Measurements from ENCODE around the gene BICC1.

Gene BICC1

DNA sequence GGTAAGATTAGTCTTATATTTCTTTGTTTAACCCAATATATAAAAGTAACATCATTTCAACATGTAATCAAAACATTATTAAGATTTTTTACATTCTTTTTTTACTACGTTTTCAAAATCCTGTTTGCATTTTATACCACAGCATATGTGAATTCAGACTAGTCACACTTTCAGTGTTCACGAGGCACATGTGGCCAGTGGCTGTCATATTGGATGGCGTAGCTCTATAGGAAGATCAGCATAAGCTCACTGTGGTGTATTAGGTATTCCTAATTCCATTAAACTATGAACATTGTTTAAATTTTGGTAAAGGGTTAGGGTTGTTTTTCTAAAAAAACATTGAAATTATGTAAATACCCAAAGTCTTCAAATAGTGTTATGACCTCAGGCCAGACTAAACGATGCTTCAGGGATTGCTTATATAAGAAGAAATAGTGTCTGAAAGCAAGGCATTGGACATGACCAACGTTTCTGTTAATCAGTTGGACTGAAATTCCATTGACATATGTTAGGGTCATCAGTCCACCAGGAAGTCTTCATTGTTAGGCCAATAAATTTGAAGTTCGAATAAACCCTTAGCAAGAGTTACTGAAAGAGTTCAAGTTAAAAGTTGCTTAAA lies 97.0 kb downstream of the BICC1 start:
- no peak for DNase-seq

DNA sequence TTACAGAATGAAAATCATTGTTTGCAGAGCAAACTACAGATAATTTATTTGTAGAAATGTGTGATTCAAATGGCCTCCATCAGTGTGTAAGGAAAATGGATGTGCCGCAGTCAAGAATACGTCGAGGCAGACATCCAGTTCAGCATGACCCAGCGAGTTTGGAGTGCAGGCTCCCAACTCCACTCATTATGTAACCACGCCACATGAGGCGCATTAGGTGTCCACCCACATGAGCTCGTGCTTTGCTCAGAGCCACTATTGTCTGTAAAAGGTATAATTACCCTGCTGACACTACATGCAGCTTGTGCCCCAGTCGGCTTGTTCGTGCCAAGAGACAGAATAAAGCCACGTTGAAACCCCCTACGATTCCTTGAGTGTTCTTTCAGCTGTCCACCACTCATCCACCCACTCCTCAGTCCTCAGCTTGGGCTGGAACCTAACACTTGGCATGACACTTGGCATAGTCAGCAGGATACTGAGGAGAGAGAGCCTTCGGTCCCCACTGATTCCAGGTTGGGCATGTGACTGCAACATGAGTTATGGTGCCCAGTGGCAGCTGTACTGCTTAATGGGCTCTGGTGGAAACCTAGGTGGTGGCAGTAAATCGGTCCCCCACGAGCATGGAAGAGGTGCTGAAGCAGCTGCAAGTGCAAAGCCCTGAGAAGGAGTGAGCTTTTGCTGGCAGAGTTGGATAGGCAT lies 102.7 kb downstream of the BICC1 start:
- DNase-seq: no peak

DNA sequence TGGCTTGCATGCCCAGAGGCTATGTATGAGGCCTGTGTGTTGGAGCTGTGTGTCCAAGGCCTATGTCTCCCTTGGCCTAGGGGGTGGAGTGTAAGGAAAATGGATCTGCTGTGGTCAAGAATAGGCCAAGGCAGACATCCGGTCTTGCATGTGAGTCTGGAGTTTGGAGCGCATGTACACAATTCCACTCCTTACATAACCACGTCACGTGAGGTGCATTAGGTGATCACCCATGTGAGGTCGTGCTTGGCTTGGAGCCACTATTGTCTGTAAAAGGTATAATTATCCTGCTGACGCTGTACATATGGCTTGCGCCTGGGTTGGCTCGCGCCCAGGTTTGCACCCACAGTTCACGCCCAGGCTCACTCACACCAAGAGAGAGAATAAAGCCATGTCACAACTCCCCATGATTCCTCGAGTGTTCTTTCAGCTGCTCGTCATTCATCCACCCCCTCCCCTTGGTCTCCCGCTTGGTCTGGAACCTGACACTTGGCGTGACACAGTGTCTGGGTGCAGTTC lies 105.5 kb downstream of the BICC1 start:
- DNase-seq: no peak

DNA sequence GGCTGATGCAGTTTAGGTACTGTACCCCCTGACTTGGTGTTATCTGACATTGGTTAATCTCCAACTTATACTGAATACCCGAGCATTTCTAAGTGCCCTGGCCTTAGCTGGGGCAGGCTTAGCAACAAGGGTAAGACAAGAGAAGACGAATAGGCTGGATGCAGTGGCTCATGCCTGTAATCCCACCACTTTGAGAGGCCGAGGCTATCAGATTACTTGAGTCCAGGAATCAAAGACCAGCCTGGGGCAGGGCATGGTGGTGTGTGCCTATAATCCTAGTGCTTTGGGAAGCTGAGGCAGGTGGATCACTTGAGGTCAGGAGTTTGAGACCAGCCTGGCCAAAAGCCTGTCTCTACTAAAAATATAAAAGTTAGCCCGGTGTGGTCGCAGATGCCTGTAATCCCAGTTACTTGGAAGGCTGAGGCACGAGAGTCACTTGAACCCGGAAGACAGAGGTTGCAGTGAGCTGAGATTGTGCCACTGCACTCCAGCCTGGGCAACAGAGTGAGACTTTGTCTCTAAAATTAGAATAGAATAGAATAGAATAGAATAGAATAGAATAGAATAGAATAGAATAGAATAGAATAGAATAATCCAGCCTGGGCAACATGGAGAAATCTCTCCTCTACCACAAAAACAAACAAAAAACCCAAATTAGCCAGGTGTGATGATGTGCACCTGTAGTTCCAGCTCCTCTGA lies 108.9 kb downstream of the BICC1 start:
- no peak for DNase-seq

DNA sequence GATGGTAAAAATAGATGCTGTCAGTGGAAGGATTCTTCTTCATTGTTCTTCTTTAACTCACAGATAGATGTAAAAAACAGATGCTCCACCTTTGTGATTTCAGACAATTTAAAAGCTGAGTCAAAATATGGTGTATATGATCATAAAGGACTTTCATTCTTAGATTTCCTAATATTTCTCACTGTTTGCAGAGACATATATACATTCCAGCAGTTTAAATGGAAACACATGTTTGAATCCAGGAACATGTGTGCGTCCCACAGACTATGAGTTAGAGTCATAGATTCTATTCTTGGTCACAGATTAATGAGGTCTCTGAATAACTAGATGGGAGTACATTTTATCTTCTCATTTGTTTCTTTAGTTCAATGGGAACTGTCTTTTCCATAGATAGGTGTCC lies 109.6 kb downstream of the BICC1 start:
- no peak for DNase-seq

DNA sequence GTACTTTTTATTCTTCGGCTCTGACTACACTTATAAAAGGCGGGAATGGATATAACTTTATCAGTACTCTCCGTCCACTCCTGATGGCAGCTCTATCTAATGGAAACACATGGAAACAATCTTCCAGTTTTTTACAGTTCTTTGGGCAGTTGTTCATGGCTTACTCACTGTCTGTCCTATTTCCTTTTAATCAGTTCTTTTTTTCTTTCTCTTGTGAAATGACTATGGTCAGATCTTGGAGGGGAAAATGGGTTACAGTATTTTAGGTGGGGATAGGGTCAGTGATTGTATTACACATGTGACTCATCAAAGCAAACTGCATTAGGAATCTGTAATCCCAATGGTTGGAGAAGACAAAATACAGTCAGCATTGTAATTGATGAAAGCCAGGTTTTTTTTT lies 112.4 kb downstream of the BICC1 start:
- no peak for DNase-seq

DNA sequence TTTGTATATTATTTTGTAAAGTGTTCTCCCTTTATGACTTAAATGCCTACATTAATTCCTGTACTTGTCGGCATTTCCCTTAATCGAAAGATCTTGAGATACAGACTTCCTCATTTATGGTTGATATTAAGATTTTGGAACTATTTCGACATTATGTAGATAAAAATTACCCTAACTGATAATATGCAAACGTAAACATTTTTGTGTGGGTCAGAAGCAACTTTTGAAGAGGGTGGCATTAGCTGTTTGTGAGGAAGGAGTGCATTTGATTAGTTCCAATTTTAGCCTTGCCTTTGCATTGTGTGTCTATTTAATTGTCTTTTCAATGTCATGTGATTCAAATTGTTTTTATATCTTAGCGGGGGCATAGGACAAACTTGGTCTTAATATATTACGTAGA lies 114.7 kb downstream of the BICC1 start:
- no peak for DNase-seq

DNA sequence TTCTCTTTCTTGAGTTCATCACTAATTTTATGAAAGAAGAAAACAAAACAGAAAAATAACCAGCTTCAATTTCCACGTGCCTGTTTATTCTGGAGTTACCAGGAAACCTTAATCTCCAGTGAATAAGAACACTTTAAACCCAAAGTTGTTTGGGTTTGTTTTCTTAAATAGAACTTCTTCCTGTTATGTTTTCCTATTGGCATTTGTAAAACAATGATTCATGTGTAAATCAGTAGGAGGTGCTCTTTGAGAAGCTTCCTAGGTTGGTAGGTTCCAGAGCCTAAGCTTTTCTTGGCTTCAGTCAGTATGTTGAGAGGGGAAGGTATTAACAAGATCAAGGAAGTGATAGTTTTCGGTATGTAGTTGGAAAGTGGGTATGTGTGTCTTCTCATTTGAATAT lies 119.0 kb downstream of the BICC1 start:
- no peak for DNase-seq

DNA sequence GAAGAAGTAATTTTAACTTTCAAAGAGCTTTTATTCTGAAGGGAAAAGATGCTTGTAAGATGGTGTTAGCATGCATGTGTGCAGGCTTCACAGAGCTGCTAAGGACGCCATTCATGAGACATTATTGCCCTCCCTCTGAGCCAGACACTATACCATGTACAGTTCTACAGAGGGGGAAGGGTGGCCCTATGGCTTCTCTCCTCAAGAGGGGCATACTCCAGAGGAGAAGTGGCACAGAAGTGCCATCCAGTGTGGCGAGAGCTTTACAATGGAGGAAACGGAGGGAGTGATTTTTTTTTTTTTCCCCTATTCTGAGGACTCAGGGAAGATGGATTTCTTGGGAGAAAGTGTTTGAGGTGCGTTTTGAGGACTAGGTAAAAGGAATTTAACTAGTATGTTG lies 119.5 kb downstream of the BICC1 start:
- DNase-seq: no peak

DNA sequence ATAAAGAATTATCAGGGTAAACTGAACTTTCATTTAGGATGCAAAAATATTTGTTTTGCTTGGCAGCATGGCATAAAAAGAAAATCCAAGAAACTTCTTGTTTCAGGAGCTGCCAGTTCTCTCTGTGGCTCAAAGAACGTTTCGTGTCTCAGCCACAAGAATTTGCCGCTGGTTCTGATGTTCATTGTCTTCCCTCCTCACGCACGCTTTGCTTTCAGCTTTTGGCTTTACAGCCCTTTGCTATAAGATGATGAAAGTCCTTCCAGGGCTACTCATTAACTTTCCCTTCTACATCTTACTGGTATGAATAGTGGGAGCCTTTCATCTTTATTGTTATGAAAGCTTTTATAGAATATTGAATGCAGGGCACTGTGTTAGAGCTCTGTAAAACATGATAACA lies 124.7 kb downstream of the BICC1 start:
- DNase-seq: no peak

DNA sequence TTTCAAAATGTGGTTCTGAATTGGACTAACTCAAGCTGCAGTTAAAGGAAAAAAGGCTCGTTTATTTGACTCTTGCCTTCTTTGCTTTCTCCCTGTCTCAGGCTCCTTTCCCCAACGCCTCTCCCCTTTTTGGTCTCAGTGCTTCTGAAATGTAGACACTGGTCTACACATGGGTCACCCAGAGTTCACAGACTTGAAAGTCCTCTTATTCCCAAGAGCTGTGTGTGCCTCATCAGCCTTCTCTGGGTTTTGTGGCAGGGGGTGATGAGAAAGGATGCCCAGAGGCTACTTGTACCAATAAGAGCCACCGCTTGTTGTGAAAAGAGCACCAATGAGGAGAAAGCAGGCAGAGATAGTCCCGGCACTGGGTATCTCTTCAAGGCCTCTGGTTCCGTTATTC lies 125.7 kb downstream of the BICC1 start:
- no peak for DNase-seq

DNA sequence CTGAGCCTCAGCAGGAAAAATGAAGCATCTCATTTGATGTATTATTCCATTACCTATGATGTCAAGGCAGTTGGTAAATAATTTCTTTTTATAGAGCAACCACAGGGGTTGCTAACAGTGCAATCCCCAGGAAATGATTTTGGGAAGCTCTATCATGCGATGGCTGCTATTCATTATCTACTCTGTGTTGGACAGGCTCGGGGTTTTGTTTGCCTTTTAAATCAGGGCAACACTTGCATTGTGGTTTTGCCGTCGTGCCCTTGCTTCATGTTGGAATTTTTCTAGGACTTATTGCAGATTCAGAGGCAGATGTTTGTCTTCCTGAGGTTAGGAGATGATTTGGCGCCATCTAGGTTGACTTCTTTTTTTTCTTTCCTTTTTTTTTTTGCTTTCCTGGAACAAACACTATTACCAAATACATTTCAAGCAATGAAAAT lies 128.4 kb downstream of the BICC1 start:
- DNase-seq: no peak

DNA sequence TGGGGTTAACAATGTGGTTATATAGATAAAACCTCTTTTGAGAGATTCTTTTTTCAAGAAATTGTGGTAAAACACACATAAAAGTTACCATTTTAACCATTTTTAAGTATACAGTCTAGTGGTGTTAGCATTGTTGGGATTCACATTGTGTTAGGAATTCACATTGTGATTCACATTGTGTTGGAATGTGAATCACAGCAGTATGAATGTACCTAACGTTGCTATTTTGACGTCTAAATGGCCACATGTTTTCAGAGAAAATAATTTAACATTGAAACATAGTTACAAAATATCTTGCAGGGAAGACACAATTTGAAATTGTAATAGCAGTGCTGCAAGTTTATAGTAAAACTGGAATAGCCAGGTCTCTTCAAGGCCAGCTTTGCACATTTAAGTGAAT lies 129.0 kb downstream of the BICC1 start:
- DNase-seq: no peak

DNA sequence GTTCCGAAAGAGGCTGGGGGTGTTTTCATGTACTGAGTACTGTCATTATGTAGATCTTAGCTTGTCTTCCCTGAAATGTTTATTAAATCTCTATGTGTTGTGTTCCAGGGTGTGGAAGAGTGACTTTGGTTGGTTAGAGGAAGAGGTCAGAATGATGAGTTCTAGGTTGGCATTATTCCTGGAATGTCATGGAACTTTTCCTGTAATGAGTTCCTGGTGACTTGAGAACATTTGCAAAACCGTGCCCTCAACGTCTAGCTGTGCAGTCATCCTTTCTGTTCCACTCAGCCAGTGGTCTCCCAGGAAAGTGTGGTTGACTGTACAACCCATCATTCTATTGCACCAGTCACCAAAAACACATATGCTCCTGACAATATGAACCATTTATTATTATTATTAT lies 129.6 kb downstream of the BICC1 start:
- no peak for DNase-seq

DNA sequence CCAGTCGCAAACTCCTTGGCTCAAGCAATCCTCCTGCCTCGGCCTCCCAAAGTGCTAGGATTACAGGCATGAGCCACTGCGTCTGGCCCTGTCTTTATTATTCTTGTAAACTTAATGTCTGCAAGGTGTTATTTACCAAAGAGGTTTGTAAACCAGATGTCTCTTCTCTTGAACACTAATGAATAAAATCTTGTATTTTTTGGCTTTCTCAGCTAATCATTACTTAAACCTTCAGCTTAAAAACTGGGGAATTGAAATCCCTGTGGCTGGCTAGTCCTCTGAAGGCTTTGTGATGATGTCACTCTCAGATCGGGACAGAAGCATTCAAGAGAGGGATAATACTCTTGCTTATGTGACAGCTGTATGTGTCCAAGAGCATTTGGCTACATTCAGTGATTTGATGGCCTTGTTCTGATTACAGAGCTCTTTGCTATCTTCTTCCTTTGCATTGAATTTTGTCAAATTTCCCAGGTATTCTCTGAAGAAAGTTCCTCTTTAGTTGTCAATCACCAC lies 130.3 kb downstream of the BICC1 start:
- no peak for DNase-seq

DNA sequence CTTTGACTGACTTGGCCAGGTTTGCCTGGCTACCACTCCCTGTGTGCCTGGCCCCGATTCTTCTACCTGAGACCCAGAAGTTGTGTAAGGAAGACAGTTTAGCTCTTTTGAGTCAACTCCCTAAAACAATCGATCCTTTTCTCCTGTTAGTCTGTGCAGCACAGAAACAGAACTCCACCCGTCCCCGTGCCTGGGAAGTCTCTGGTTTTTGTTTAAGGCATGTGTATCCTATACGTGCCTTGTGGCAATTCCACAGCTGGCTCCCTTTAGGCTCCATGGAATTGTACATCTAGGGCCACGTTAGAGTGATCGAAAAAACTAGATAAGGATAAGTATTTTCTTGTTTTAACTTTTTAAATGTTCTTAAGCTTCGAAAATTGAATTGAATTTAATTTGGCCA lies 131.6 kb downstream of the BICC1 start:
- DNase-seq: no peak

DNA sequence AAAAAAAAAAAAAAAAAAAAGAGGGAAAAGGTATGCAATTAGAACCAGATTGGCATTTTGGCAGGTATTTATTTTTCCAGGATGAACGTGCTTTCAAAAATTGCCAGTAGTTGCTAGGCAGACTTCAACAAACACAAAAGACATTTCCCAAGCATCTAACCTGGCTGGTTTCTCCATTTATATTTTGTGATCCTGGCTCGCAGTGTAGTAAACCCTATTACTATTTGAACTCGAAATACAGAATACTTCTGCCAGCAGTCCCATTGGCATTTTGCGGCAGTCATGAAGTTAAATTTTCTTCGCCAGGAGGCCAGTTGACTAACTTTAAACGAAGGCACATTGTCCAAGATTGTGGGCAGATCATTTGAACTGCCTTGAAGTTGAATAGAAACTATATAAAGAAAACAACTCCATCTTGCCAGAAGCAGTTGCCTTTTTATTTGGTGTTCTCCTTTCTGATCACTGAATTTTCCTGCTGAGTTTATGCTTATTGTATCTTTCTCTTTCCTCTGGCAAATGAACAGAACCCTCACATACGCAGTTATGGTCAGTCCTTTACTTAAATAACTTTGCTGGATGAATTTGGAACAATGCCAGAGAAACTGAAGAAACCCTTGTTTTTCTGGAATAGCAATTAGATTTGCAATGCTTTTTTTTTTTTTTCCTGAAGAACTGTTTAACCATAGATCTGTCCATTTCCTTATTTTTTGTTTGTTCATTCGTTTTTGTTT lies 132.9 kb downstream of the BICC1 start:
- no peak for DNase-seq

DNA sequence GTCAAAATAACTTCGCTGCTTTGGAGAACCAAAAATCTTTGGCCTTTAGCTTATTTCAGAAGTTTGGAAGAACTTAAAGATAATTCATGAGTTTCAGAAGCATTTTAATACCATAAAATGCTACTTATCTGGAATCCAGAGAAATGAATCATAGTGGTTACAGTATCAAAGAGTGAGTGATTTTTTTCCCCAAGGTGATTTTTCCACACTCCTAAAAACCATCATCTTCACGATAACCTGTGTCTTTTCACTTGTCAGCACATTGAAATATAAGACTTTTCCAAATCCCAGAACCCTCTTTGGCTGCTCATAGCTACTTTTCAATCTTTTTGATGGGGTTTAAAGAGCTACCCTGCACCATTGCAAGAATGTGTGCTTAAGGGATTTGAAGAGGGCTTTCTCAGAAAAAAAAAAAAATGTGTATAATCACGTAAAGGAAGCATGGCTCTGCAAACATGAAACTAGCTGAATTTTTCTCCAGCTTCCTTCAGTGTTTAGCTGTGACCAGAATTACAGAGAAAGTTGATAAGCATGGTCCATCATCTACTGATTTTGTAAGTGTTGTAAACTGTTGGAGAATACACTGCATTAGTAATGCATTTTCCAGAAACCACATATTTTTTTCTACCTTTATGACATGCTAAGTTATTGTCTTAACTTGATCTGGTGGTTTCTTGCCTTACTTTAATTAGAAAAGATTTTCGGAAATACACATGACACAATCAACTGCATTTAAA lies 134.9 kb downstream of the BICC1 start:
- no peak for DNase-seq

DNA sequence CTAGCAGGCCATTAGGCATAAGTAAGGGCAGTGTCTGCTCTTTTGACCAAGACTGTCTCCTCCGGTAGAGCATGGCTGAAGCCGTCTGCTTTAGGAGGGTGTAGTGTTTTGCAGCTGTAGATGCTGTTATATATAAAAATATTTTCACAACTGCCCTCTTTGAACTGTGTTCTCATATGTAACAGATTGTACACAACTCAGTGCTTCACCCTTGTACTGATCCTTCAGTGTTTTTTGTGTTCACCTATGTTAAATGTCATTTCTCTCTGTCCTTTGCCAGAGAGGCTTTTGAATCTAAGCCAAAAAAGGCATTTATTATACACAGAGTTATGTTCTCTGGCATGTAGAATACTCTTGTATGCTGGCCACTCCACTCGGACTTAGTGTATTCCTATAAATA lies 135.5 kb downstream of the BICC1 start:
- DNase-seq: no peak

DNA sequence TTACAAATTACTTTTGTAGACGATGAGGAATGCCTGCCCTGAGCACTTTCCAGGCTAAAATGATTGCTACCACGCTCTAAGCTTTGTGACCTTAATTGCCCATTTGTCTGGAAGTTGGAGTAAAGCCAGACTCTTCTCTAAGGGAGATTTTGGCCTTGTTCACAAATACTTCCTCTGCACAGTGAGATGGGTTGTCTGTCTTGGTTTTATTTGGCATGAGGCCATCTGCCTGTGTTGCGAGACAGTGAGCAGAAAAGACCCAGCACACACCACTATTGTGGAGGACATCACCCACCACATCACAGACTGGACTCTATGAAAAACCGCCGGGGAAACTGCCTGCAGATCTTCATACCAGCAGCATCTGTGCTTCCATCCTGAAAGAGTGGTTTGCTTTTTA lies 138.4 kb downstream of the BICC1 start:
- DNase-seq: no peak

DNA sequence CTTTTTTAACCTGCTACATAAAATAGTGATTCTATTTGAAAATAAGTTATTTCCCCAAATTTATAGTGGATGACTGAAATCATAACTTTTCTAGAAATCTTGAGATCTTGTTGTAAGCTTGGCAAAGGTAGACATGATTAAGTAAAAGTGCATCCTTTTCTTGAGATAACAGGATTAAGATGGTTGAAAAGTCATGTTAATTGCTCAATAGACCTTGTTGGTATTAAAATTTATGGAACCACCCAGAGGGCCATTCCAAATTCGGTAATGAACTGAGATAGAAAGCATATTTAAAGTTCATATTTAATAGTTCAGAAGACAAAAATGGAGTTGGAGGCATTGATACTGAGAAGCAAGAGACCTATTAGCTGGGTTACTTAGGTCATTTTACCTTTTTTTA lies 139.1 kb downstream of the BICC1 start:
- no peak for DNase-seq

DNA sequence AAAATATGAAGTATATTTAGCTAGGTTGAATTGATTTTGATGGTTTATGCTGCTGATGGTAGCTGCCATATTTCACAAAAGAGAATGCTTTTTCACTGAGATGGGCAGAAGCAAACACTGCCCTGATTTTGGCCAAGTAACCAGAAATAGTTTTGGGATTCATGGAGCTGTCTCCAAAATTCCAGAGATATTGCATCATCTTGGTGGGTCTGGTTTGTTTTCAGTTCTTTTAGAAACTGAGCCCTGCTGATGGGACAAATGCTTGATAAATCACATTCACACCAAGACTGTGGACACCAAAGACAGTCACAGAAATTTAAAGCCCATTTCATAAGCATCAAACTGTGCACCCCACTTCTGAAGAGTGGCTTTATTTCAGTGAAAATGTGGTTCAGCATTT lies 140.5 kb downstream of the BICC1 start:
- no peak for DNase-seq

All from CD4-positive, alpha-beta T cell treated with Interleukin-15 for 1 hour (primary cell).